Astrocyte (in vitro differentiated cells and primary cell): ENCODE data around the gene LAMA4. TPM values are rescaled to one million over a fixed set of nuclear protein-coding genes. Genes with fewer than 3 reads are reported as not detected.

ENCODE experiments used
- DNase-seq: peaks from one replicate; pipeline ENCODE4 v3.0.0-alpha.2; 2010; ENCODE audit warnings: low read depth
- FAIRE-seq: peaks from 2 replicates; lab custom pipeline; 2011; peaks lifted over from hg19 to GRCh38; lab: Jason Lieb, UNC
- H2AFZ ChIP-seq: 2 replicates; pipeline ENCODE4 v1.6.0; 2012; ENCODE audit warnings: low read depth, low read length, inconsistent platforms
- H3K27ac ChIP-seq: 2 replicates; pipeline ENCODE4 v1.5.1; 2011; ENCODE audit warnings: low read depth, low read length, inconsistent platforms
- H3K27me3 ChIP-seq: 2 replicates; pipeline ENCODE4 v1.6.0; 2011; ENCODE audit warnings: low read length, inconsistent platforms; ENCODE audit not compliant: insufficient read depth
- H3K36me3 ChIP-seq: 2 replicates; pipeline ENCODE4 v1.5.1; 2011; ENCODE audit warnings: low read length, inconsistent platforms; ENCODE audit not compliant: insufficient read depth
- H3K4me1 ChIP-seq: 2 replicates; pipeline ENCODE4 v1.5.1; 2011; ENCODE audit warnings: low read length, inconsistent platforms; ENCODE audit not compliant: insufficient read depth
- H3K4me2 ChIP-seq: 2 replicates; pipeline ENCODE4 v1.6.0; 2012; ENCODE audit warnings: low read length, inconsistent platforms
- H3K4me3 ChIP-seq: 2 replicates; pipeline ENCODE4 v1.5.1; 2011; ENCODE audit warnings: low read depth, mild to moderate bottlenecking, low read length, inconsistent platforms; ENCODE audit not compliant: insufficient read depth
- H3K79me2 ChIP-seq: 2 replicates; pipeline ENCODE4 v1.6.0; 2012; ENCODE audit warnings: mild to moderate bottlenecking, low read length, inconsistent platforms; ENCODE audit not compliant: insufficient read depth
- H3K9ac ChIP-seq: 2 replicates; pipeline ENCODE4 v1.6.0; 2012; ENCODE audit warnings: mild to moderate bottlenecking, low read length, inconsistent platforms
- H3K9me3 ChIP-seq: 2 replicates; pipeline ENCODE4 v1.5.1; 2012; ENCODE audit warnings: low read depth, mild to moderate bottlenecking, low read length, inconsistent platforms; ENCODE audit not compliant: insufficient read depth
- H4K20me1 ChIP-seq: 2 replicates; pipeline ENCODE4 v1.6.0; 2012; ENCODE audit warnings: low read length, inconsistent platforms; ENCODE audit not compliant: insufficient read depth
- H3K27ac Mint-ChIP-seq: one replicate; pipeline ENCODE4 v1.8.0; 2021; ENCODE audit warnings: mild to moderate bottlenecking, mixed read lengths; ENCODE audit not compliant: unreplicated experiment
- H3K27me3 Mint-ChIP-seq: one replicate; pipeline ENCODE4 v1.8.0; 2021; ENCODE audit warnings: low read depth, mixed read lengths; ENCODE audit not compliant: unreplicated experiment
- H3K36me3 Mint-ChIP-seq: one replicate; pipeline ENCODE4 v1.8.0; 2021; ENCODE audit warnings: low read depth, mixed read lengths; ENCODE audit not compliant: unreplicated experiment
- H3K4me1 Mint-ChIP-seq: one replicate; pipeline ENCODE4 v1.8.0; 2021; ENCODE audit warnings: low read depth, mixed read lengths; ENCODE audit not compliant: unreplicated experiment
- H3K4me3 Mint-ChIP-seq: one replicate; pipeline ENCODE4 v1.8.0; 2021; ENCODE audit warnings: mild to moderate bottlenecking, moderate library complexity, mixed read lengths; ENCODE audit not compliant: unreplicated experiment
- H3K9me3 Mint-ChIP-seq: one replicate; pipeline ENCODE4 v1.8.0; 2021; ENCODE audit warnings: mild to moderate bottlenecking, mixed read lengths; ENCODE audit not compliant: unreplicated experiment
- EZH2 ChIP-seq: IDR thresholded peaks from 2 replicates; pipeline ENCODE4 v1.6.1; 2012; ENCODE audit warnings: mild to moderate bottlenecking, low read length, inconsistent platforms; ENCODE audit not compliant: insufficient read depth
- total RNA-seq: library from RNA; stranded (reverse); gene quantifications from 2 replicates; pipeline ENCODE4 v1.2.1, GENCODE V29; 2021
- TF ChIP-seq, protein P1 (sequence below): IDR thresholded peaks from 2 replicates; pipeline ENCODE4 v1.5.1; 2011; ENCODE audit warnings: low read depth, mild to moderate bottlenecking, inconsistent platforms, low read length, moderate library complexity; ENCODE audit not compliant: insufficient read depth

Gene LAMA4
- total RNA-seq, 1 donor from 2014 or later: 2.0 TPM

DNA sequence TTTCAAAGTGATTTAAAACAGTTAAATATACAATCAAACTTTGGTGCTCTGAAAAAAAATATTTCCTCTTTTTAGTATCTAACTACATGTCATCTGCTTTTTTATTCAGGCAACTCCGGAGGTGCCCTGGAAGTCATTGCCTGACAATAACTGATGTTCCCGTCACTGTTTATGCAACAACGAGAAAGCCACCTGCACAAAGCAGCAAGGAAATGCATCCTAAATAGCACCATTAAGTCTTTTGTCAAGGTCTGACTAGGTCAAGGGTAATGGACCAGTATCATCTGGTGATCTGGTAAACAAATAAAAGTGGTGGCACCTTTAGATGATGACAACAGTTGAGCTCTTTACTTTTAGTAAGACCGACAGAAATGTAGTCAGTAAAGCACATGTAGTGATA is 153.8 kb downstream of the LAMA4 start:
- FAIRE-seq (no peak), DNase-seq (no peak)
- H2AFZ ChIP-seq: no peak overlapping the region
- Mint-ChIP-seq H3K9me3 (no peaks in the 10 kb centered on the region), H3K27me3 (no peaks in the 10 kb centered on the region), H3K27ac (no peak overlapping the region), H3K36me3 (peaks cover 9% of the 10 kb centered on the region), H3K4me1 (no peaks in the 10 kb centered on the region), H3K4me3 (no peak overlapping the region)
- H4K20me1 ChIP-seq: no peaks in the 10 kb centered on the region
- TF ChIP-seq, protein P1, sequence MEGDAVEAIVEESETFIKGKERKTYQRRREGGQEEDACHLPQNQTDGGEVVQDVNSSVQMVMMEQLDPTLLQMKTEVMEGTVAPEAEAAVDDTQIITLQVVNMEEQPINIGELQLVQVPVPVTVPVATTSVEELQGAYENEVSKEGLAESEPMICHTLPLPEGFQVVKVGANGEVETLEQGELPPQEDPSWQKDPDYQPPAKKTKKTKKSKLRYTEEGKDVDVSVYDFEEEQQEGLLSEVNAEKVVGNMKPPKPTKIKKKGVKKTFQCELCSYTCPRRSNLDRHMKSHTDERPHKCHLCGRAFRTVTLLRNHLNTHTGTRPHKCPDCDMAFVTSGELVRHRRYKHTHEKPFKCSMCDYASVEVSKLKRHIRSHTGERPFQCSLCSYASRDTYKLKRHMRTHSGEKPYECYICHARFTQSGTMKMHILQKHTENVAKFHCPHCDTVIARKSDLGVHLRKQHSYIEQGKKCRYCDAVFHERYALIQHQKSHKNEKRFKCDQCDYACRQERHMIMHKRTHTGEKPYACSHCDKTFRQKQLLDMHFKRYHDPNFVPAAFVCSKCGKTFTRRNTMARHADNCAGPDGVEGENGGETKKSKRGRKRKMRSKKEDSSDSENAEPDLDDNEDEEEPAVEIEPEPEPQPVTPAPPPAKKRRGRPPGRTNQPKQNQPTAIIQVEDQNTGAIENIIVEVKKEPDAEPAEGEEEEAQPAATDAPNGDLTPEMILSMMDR: no peak
- TF ChIP-seq EZH2: no peak
- H3K79me2 ChIP-seq: no peaks in the 10 kb centered on the region
- no peak overlapping the region for H3K27ac ChIP-seq
- H3K4me1 ChIP-seq: no peaks in the 10 kb centered on the region
- H3K4me2 ChIP-seq: no peak overlapping the region
- H3K36me3 ChIP-seq: no peaks in the 10 kb centered on the region
- H3K27me3 ChIP-seq: no peaks in the 10 kb centered on the region
- H3K9me3 ChIP-seq: no peaks in the 10 kb centered on the region
- H3K4me3 ChIP-seq: no peak overlapping the region
- no peak overlapping the region for H3K9ac ChIP-seq

GRCh38 chr6:112096901-112097300 is 157.5 kb downstream of the LAMA4 start:
- H3K27ac Mint-ChIP-seq: no peak overlapping the region
- DNase-seq: no peak
- Histone ChIP-seq H4K20me1 (no peaks in the 10 kb centered on the region), H3K4me1 (no peaks in the 10 kb centered on the region), H3K4me2 (no peak overlapping the region), H3K27ac (no peak overlapping the region), H3K36me3 (no peaks in the 10 kb centered on the region), H3K27me3 (no peaks in the 10 kb centered on the region), H2AFZ (no peak overlapping the region), H3K4me3 (no peak overlapping the region), H3K79me2 (no peaks in the 10 kb centered on the region), H3K9ac (no peak overlapping the region), H3K9me3 (no peaks in the 10 kb centered on the region)
- H3K36me3 Mint-ChIP-seq: peaks cover 6% of the 10 kb centered on the region
- FAIRE-seq: no peak
- no peaks in the 10 kb centered on the region for H3K4me1 Mint-ChIP-seq
- TF ChIP-seq, protein P1: no peak
- TF ChIP-seq EZH2: no peak
- H3K27me3 Mint-ChIP-seq: no peaks in the 10 kb centered on the region
- H3K9me3 Mint-ChIP-seq: no peaks in the 10 kb centered on the region
- no peak overlapping the region for H3K4me3 Mint-ChIP-seq

DNA sequence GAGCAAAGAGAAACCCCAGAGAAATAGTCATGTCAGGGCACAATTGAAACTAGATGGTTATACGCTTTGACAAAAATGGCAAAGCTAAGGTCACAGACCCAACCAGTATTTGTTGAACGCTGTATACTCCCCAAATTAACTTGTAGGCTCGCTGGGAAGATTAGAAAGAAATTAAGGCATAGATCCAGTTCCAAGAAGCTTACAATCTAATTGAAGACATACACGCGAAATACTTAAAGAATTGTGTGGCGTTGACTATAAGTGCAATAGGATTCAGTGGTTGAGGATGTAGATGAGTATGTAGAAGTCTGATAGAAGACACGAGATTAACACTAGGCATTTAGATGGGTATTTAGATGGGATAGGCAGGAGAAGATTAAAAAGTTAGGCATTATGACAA is 166.5 kb downstream of the LAMA4 start:
- Histone ChIP-seq H3K4me3 (peak overlapping the region; percentile 87), H4K20me1 (no peaks in the 10 kb centered on the region), H3K27me3 (no peaks in the 10 kb centered on the region), H3K9ac (peak overlapping the region; percentile 90), H3K4me2 (peak overlapping the region; percentile 93), H3K36me3 (no peaks in the 10 kb centered on the region), H2AFZ (peak overlapping the region; percentile 80), H3K4me1 (peaks cover 3% of the 10 kb centered on the region), H3K9me3 (no peaks in the 10 kb centered on the region), H3K79me2 (no peaks in the 10 kb centered on the region), H3K27ac (peak overlapping the region; percentile 81)
- Mint-ChIP-seq H3K27ac (no peak overlapping the region), H3K36me3 (peaks cover 3% of the 10 kb centered on the region), H3K4me3 (no peak overlapping the region), H3K9me3 (no peaks in the 10 kb centered on the region), H3K27me3 (no peaks in the 10 kb centered on the region), H3K4me1 (peaks cover 3% of the 10 kb centered on the region)
- DNase-seq: no peak
- FAIRE-seq: no peak
- no peak for TF ChIP-seq EZH2
- TF ChIP-seq, protein P1: no peak
